ENCODE data around the gene MEGF11.

MEGF11 gene

GRCh38 chr15:65904301-65904700, 349.2 kb downstream of the MEGF11 start:
- H3K4me3 ChIP-seq (ENCODE audit: insufficient read depth, low read length, poor library complexity, severe bottlenecking), result no peak overlapping the region
- H4K20me1 ChIP-seq (ENCODE audit: low read depth, low read length), result no peaks in the 10 kb centered on the region
- H3F3A ChIP-seq (ENCODE audit: insufficient read depth), result no peaks in the 10 kb centered on the region
- no peak for TF ChIP-seq EZH2phosphoT487 (conservative IDR thresholded peaks at IDR 0.05; ENCODE audit: low read length)
- H3K27me3 ChIP-seq (ENCODE audit: low read length), result no peaks in the 10 kb centered on the region
- H3K9ac ChIP-seq (ENCODE audit: low read length), result no peak overlapping the region
- no peak overlapping the region for H2AFZ ChIP-seq (ENCODE audit: low read depth, low read length, severe bottlenecking)
- H3K9me2 ChIP-seq (replicated peaks; ENCODE audit: insufficient read depth, low read length), result no peaks in the 10 kb centered on the region
- H3K79me2 ChIP-seq (ENCODE audit: insufficient read depth, low read length), result no peaks in the 10 kb centered on the region
- H3K4me2 ChIP-seq (ENCODE audit: low read depth, low read length, poor library complexity, severe bottlenecking), result no peak overlapping the region
- H3K36me3 ChIP-seq (ENCODE audit: low read length), result no peaks in the 10 kb centered on the region
- H3K27ac ChIP-seq (ENCODE audit: low read depth, low read length), result no peak overlapping the region
- H3K9me3 ChIP-seq (ENCODE audit: insufficient read depth, low read length), result no peaks in the 10 kb centered on the region

GRCh38 chr15:65903296-65904073, 350.1 kb downstream of the MEGF11 start:
- H3K27ac ChIP-seq (ENCODE audit: low read depth, low read length), result no peak overlapping the region
- TF ChIP-seq EZH2phosphoT487 (conservative IDR thresholded peaks at IDR 0.05; ENCODE audit: low read length) (no peak), CTCF (IDR thresholded peaks at IDR 0.05; ENCODE audit: insufficient read depth, low read length, poor library complexity, severe bottlenecking) (no peak)
- H3K9me3 ChIP-seq (ENCODE audit: insufficient read depth, low read length), result no peaks in the 10 kb centered on the region
- no peaks in the 10 kb centered on the region for H4K20me1 ChIP-seq (ENCODE audit: low read depth, low read length)
- no peak overlapping the region for H3K9ac ChIP-seq (ENCODE audit: low read length)
- H3K36me3 ChIP-seq (ENCODE audit: low read length), result 0 out of 2 replicates have a peak, but pooled peaks cover 4% of the 10 kb centered on the region
- no peak overlapping the region for H3K4me3 ChIP-seq (ENCODE audit: insufficient read depth, low read length, poor library complexity, severe bottlenecking)
- no peaks in the 10 kb centered on the region for H3K9me2 ChIP-seq (replicated peaks; ENCODE audit: insufficient read depth, low read length)
- H3K79me2 ChIP-seq (ENCODE audit: insufficient read depth, low read length), result no peaks in the 10 kb centered on the region
- H2AFZ ChIP-seq (ENCODE audit: low read depth, low read length, severe bottlenecking), result no peak overlapping the region
- no peaks in the 10 kb centered on the region for H3F3A ChIP-seq (ENCODE audit: insufficient read depth)
- no peaks in the 10 kb centered on the region for H3K27me3 ChIP-seq (ENCODE audit: low read length)
- no peak overlapping the region for H3K4me2 ChIP-seq (ENCODE audit: low read depth, low read length, poor library complexity, severe bottlenecking)

- no peaks in the 10 kb centered on the region for H3K79me2 ChIP-seq (ENCODE audit: insufficient read depth, low read length)
- H2AFZ ChIP-seq (ENCODE audit: low read depth, low read length, severe bottlenecking), result no peak overlapping the region
- H3K27me3 ChIP-seq (ENCODE audit: low read length), result no peaks in the 10 kb centered on the region
- no peak overlapping the region for H3K4me2 ChIP-seq (ENCODE audit: low read depth, low read length, poor library complexity, severe bottlenecking)
- H3K36me3 ChIP-seq (ENCODE audit: low read length), result 0 out of 2 replicates have a peak, but pooled peaks cover 4% of the 10 kb centered on the region
- TF ChIP-seq EZH2phosphoT487 (conservative IDR thresholded peaks at IDR 0.05; ENCODE audit: low read length) (no peak), CTCF (IDR thresholded peaks at IDR 0.05; ENCODE audit: insufficient read depth, low read length, poor library complexity, severe bottlenecking) (no peak)
- no peaks in the 10 kb centered on the region for H3F3A ChIP-seq (ENCODE audit: insufficient read depth)
- H3K9me3 ChIP-seq (ENCODE audit: insufficient read depth, low read length), result no peaks in the 10 kb centered on the region
- H3K27ac ChIP-seq (ENCODE audit: low read depth, low read length), result no peak overlapping the region
- no peak overlapping the region for H3K9ac ChIP-seq (ENCODE audit: low read length)
- no peaks in the 10 kb centered on the region for H3K9me2 ChIP-seq (replicated peaks; ENCODE audit: insufficient read depth, low read length)
- H3K4me3 ChIP-seq (ENCODE audit: insufficient read depth, low read length, poor library complexity, severe bottlenecking), result no peak overlapping the region
- no peaks in the 10 kb centered on the region for H4K20me1 ChIP-seq (ENCODE audit: low read depth, low read length)
Measured at GRCh38 chr15:65902373-65902772, 351.2 kb downstream of the MEGF11 start.

GRCh38 chr15:65901836-65902235, 351.7 kb downstream of the MEGF11 start:
- Histone ChIP-seq H3K4me2 (ENCODE audit: low read depth, low read length, poor library complexity, severe bottlenecking) (no peak overlapping the region), H4K20me1 (ENCODE audit: low read depth, low read length) (no peaks in the 10 kb centered on the region), H3K36me3 (ENCODE audit: low read length) (0 out of 2 replicates have a peak, but pooled peaks cover 4% of the 10 kb centered on the region), H3K79me2 (ENCODE audit: insufficient read depth, low read length) (no peaks in the 10 kb centered on the region), H3F3A (ENCODE audit: insufficient read depth) (no peaks in the 10 kb centered on the region), H3K27ac (ENCODE audit: low read depth, low read length) (no peak overlapping the region), H3K4me3 (ENCODE audit: insufficient read depth, low read length, poor library complexity, severe bottlenecking) (no peak overlapping the region), H3K9me2 (replicated peaks; ENCODE audit: insufficient read depth, low read length) (no peaks in the 10 kb centered on the region), H3K27me3 (ENCODE audit: low read length) (no peaks in the 10 kb centered on the region), H3K9me3 (ENCODE audit: insufficient read depth, low read length) (no peaks in the 10 kb centered on the region), H2AFZ (ENCODE audit: low read depth, low read length, severe bottlenecking) (no peak overlapping the region), H3K9ac (ENCODE audit: low read length) (no peak overlapping the region)
- TF ChIP-seq EZH2phosphoT487 (conservative IDR thresholded peaks at IDR 0.05; ENCODE audit: low read length) (no peak), CTCF (IDR thresholded peaks at IDR 0.05; ENCODE audit: insufficient read depth, low read length, poor library complexity, severe bottlenecking) (no peak)
